GM18520 (cell line): ENCODE results near the gene MTMR3.
"Not testable (repeated sequence)": the region's sequence is repeated elsewhere in the genome, so short reads cannot be mapped to it uniquely, and the experiment has no call there.

Experiments
- ATAC-seq: cut with Tn5 transposase; IDR thresholded peaks from one replicate; pipeline ENCODE4 v1.9.1; 2021; ENCODE audit not compliant: unreplicated experiment

The MTMR3 gene

DNA sequence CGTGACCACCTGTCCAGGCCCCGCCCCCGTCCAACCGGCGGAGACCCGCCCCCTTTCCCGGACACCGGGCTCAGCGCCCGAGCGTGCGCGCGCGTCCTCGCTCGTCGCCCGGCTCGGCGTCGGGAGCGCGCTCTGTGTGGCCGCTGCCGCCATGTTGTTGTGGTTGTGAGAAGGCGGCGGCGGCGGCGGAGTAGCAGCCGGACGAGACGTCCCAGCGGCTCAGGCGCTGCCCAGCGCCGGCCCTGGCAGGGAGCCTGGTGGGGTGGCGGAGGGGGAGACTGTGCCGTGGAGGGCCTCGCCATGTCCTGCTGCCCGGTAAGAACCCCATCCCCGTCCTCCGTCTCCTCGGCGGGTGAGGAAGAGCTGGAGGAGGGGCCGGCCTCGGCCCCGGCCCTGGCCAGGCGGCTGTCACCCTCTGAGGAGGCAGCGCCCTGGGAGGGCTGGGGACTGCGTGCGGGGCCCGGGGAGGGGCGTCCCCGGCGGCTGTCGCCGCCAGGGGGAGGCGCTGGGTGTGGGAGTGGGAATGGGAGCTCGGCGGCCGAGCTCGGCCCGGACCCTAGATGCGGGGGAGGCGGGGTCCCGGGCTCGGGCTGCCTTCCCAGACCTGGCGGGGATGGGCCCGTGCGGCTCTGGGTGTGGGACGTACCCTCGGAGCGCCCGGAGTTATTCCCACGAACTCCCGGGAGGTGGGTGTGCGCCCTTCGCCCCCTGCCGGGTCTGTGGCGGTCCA, at the start of gene MTMR3:
TSS of gene MTMR3 (plus strand) at position 130 of the 730 bp plus-strand sequence. CDS start 87,886 bp downstream, outside the sequence.
- ATAC-seq: peak; percentile 65

DNA sequence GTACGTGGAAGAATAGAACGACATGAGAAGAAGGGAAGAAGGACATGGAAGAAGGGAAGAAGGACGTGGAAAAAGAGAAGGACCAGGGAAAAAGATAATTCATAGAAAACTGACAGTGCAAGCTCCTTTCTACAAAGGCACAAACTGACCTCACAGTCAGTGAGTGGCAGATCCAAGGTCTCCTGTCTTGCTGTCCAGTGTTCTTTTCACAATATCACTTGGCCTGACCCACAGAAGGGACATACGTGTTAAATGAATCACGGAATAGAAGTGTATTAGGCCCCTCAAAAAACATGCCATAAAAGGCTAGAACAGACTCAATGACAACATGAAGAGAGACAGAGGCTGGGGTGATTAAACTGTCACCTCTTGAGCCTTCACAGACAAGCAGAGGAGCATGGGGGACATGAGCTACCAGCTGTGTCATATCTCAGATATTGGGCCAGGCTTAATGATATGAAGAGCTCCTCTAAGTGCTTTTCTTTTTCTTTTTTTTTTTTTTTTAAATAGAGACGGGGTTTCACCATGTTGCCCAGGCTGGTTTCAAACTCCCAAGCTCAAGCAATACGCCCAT, 49.5 kb upstream of the MTMR3 start:
- no peak for ATAC-seq

DNA sequence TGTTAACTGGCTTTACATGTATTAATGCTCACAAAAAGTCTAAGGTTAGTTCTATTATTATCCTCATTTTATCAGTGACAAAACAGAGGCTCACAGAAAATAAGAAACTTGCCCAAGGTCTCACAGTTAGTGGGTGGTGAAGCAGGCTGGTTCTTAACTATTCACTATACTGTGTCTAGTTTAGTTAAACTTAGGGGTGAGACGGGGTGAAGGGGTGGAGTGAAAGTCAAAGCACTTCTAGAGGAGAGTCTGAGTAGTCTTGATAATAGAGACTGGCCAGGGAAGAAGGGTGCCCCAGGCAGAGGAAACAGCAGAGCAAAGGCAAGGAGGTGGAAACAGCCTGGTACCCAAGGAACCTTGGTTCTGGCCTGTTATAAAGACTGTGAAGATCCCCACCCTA, 48.9 kb upstream of the MTMR3 start:
- no peak for ATAC-seq

DNA sequence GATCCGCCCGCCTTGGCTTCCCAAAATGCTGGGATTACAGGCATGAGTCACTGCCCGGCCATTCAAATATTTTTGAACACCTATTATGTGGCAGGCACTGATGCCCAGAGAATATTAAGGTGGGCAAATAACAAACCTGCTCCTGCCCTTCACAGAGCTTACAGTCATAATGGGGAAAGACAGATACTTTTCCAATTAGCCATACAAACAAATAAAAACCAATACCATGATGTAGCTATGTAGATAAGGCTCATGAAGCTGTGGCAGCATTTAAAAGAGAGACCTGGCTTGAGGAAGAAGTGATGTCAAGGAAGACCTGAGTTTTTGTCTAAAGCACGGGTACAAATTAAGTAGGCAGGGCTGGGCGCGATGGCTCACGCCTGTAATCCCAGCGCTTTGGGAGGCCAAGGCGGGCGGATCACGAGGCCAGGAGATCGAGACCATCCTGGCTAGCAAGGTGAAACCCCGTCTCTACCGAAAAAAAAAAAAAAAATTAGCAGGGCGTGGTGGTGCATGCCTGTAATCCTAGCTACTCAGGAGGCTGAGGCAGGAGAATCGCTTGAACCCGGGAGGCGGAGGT, 46.1 kb upstream of the MTMR3 start:
- not testable (repeated sequence) for ATAC-seq

DNA sequence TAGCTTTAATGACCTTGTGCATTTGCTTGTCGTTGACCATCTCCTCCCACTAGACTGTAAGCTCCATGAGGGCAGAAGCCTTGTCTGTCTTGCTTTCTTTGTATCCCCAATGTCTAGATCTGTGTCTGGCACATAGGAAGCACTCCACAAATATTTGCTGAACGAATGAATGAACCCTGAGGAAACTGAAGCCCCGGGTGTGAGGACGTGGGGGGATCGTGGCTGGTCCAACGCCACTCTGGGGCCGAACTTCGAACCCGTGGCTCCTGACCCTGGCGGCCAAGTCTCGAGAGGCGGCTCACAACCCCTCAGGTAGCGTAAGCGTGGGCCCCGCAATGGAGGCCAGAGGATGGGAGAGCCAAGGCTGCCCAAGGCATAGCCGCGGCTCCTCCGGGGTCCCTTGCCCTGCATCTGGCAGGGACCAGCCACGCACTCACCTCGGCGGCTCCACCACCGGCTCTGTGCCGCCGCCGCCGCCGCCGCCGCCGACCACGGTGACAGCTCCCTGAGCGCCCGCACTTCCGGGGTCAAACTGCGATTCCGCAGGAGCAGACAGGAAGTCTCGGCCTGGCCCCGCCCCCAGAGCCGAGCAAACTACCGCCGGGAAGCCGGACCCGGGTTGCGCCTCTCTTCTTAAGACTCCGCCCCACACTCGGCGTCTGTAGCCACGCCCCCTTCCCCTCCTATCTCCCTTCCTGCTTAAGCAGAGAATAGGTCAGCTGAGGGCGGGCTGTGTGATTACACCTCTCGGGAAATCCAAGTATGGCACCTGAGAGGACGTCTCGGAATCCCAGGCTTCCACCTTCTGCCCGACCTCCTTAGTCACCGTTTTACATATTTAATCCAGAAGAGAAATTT, 45.0 kb upstream of the MTMR3 start, which contains the start of gene ASCC2:
TSS of gene ASCC2 (minus strand) at position 534 of the 858 bp plus-strand sequence. CDS start 5,949 bp downstream, outside the sequence.
- peak; percentile 84 for ATAC-seq

DNA sequence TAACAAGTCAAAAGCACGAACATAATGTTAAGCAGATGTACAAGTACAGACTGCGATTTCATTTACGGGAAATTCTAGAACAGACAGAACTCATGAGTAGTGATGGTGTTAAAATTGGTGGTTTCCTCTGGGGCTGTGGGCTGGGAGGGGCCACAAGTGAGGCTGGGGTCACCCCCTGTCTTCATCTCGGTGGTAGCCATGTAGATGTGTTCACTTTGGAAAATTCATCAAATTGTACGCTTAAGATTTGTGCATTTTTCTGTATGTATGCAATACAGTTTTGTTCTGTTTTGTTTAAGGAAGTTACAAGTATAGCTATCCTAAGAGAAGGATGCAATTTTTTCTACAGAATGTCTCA, 44.4 kb upstream of the MTMR3 start:
- ATAC-seq: no peak

DNA sequence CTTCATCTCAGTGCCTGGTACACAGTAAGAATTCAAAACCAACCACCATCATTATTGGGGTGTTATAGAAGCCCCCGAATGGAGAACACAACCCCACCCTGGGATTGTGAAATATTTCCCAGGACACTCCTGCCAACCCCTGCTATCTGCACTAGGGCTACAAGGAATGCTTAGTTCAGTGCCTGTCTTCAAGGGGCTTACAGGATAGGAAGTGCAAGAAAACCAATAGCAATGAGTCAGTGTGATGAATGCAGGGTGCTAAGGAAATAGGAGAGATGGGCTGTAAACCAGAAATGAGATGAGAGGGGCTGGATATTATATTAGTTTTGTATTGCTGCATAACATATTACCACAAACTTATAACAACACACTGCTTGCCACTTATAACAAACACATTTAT, 43.9 kb upstream of the MTMR3 start:
- no peak for ATAC-seq

DNA sequence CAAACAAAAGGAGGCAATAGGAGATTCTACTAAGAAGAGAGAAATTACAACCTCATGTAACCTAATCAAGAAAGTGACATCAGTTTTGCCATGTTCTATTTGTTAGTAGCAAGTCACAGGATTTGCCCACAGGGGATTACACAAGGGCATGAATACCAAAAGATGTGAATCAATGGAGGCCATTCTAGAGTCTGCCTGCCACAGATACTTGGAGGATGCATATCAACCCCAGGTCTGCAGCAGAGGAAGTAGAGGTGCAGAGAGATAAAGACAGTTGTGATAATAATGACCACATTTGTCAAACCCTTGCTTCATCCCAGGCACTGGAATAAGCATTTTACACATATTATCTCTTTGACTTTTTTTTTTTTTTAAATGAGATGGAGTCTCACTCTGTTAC, 42.5 kb upstream of the MTMR3 start:
- no peak for ATAC-seq

DNA sequence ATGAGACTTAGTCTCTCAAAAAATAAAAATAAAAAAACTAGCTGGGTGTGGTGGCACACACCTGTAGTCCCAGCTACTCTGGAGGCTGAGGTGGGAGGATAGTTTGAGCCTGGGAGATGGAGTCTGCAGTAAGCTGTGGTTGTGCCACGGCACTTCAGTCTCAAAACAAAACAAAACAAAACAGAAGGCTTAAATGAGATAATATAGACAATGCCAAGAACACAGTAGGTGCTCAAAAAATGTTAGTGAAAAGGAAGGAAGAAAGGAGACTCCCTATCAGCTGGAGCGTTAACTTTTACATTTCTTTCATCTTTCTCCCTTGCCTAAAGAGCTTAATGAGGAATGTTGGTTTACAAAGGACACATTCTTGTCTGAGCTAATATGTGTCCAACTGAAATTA, 40.8 kb upstream of the MTMR3 start:
- ATAC-seq: no peak

DNA sequence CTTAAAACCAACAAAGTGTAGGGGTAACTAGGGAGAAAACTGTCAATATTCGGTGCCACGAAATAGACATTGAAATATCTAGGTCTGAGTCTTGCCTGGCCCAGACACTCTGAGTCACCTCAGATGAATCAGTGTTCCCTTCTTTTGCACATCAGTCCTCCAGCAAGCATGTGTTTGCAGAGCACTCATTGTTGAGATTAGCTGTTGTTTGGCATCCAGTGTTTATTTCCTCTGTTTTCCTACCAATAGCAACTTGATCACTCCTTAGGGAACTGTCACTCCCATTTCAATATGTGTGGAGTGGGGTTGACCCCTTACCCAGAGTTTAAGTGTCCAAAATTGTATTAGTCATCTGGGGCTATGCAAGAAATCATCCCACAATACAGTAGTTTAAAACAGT, 40.2 kb upstream of the MTMR3 start:
- ATAC-seq: no peak

DNA sequence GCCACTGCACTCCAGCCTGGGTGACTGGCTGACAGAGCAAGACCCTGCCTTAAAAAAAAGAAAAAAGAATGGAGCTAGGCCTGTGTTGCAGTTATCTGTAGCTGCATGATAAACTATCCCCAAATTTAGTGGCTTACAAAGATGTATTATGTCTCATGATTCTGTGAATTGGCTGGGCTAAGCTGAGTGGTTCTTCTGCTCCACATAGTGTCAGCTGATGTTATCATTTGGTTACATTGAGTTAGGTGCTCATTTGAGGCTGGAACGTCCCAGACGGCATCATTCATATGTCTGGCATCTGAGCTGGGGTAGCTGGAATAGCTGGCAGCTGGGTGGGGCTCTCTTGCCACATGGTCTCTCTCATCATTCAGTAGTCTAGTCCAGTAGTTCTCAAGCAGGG, 36.7 kb upstream of the MTMR3 start:
- ATAC-seq: no peak

DNA sequence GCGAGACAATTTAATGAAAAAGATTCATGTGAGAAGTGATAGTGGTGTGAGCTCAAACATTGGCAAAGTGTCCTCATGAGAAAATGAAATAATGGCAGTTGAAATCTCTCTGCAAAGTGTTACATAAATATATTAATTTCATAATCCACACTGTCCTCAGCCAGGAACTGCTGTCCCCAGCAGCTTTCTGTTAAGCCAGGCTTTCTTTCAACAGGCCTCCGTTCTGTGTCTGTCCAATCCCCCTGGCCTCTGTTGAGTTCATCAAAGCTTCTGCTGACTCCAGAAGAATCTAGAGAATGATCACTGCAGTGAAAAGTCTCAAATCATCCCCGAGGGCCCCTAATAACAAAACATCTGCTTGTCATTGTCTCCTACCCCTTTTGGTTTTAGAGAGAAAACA, 34.9 kb upstream of the MTMR3 start:
- ATAC-seq: no peak

DNA sequence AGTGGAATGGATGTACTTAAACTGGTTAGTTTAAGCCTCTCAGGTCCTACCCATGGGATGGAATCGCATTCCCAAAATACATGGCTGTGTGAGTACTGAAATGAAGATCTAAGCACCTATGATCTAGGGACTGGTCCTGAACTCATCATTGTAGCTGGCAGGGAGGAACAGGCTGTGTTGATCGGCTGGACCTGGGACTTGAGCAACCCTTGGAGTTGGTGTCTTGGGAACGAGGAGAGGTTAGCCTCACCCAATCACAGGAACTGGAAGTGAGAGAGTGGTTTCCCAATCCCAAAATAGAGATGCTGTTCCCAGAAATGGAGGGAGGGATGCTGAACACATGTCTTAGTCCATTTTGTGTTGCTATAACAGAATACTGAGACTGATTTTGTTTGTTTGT, 28.5 kb upstream of the MTMR3 start:
- no peak for ATAC-seq

DNA sequence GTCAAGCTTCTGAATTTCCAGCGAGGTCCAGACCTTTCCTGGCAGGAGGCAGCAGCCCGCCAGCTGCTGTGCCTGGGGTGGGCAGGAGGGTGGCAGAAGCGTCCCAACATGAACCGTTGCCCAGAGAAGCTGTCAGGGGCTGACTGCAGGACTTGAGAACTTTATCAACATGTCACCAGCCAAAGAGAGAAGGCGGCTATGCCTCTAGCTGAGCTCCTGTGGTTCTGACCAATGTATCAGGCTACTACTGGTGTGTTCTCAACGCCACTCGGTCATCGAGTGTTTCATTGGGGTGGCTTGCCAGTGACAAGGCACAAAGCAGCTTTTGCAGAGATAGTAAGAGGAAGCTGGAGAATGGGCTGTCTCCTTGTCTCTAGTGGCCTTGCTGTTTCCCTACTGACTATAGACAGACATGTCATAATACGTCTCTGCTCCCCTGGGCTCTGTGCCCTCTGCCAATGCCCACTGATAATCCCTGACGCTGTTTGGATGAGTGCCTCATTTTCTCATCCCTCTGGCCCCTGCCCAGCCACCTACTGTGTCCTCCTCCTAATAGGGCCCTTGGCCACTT, 27.3 kb upstream of the MTMR3 start:
- no peak for ATAC-seq

DNA sequence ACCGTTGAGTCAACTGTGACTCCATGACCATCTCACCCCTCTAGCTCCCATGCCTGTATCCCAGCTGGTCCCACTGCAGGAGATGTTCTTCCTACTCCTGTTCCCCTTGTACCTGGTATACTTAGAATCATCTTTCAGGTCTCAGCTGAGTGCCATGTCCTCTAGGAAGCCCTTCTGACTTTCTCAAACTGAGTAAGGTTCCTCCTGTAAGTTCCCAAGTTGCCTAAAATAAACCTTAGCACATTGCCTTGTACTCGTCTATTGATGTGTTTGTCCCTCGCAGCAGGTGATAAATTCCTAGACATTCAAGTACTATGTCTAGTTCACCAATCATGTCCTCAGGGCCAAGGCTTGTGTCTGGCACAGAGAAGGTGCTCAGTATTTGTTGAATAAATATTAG, 26.5 kb upstream of the MTMR3 start:
- no peak for ATAC-seq

DNA sequence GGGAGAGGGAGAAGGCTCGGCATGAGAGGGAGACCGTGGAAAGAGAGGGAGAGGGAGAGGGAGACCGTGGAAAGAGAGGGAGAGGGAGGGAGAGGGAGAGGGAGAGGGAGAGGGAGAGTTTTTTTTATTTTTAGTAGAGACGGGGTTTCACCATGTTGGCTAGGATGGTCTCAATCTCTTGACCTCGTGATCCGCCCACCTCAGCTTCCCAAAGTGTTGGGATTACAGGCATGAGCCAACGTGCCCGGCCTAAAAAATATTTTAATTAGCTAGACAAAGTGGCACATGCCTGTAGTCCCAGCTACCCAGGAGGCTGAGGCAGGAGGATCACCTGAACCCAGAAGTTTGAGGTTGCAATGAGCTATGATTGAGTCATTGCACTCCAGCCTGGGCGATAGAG, 23.9 kb upstream of the MTMR3 start:
- not testable (repeated sequence) for ATAC-seq

DNA sequence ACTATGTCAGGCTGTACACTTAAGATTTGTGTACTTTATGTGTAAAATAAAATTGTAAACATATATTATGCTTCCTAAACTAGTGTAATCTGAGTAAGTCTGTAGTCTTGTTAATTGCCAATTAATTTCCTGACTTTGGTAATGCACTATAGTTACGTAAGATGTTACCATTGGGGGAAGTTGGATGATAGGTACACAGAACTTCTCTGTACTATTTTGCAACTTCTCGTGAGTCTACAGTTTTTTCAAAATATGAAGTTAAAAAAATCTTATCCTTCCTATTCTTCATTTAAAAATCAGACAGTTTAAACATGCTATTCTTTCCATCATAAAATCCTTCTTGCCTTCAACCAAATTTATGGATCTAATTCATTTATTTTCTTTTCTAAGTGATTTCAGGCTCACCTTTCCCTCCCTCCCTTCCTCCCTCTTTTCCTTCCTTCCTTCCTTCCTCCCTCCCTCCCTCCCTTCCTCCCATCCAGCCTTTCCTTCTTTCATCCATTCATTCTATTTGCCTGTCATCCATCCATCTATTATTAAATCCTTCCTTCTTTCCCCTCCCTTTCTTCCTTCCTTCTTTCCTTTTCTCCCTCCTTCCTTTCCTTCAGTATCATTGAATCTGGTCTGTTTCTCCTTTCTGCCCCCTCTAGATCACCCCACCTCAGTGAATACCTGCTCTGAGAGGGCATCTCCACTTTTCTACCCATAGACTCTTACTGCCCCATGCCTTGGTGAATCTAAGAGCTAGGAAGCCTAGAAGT, 22.8 kb upstream of the MTMR3 start:
- ATAC-seq: no peak

DNA sequence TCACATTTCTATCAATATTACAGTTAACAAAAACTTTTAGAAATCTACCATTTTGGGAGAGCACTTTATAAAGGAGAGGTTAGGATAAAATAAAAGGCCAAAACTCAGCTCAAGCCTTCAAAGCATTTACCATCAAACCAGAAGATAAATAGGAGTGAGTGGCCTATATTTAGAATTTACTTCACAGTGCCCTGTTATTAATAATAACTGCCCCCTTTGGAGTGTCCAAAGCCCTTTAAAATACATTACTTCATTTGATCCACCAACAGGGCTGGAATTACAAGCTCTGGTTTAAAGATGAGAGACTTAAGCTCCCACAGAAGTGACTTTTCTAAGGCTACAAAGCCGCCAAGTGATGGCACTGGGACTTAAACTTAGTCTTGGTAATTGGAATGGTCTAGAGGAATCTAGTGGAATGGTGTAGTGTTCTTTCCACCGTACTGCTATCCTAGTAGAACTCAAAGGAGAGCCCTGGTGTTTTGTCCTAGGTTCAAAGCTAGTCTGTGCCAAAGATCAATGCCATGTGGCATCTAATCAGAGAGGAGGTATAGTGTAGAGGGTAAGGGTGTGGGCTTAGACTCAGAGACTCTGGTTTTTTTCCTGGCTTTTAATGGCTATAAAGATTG, 21.2 kb upstream of the MTMR3 start:
- ATAC-seq: no peak

DNA sequence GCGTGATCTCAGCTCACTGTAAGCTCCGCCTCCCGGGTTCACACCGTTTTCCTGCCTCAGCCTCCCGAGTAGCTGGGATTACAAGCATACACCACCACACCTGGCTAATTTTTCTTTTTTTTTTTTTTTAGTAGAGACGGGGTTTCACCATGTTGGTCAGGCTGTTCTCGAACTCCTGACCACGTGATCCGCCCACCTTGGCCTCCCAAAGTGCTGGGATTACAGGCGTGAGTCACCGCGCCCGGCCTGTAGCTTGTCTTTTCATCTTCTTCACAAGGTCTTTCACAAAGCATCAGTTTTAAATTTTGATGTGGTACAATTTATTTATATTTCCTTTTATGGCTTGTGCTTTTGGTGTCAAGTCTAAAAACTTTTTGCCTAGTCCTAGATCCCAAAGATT, 17.4 kb upstream of the MTMR3 start:
- ATAC-seq: not testable (repeated sequence)

DNA sequence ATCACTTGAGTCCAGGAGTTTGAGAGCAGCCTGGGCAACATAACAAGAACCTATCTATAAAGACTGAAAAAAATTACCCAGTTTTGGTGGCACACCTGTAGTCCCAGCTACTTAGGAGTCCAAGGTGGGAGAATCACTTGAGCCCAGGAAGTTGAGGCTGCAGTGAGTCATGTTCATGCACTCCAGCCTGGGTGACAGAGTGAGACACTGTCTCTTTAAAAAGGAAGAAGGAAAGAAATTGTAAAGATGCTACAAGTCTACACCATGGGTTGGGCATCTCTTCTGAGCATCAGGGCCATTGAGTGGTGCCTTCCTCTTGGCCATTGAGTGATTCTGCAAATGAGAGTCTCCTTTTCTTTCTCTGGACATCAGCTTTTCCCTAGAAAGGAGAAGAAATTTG, 15.7 kb upstream of the MTMR3 start:
- no peak for ATAC-seq
